Adrenal gland (tissue), 5 donors: Measurements from ENCODE around the gene GAK.

Experiments
- POLR2A ChIP-seq, 2 donors: fragments of 450-650 bp; IDR thresholded peaks; one replicate each; pipeline ENCODE4 v1.6.1; 2017; ENCODE audit warnings: antibody characterized with exemption in 2 of 2, mild to moderate bottlenecking in 2 of 2, moderate library complexity in 1 of 2
- TF ChIP-seq, protein P1 (sequence below), 6 experiments: fragments of 450-650 bp in 4 of 6; fragments of 200-600 bp in 2 of 6; sonication (generic) in 1 of 6; IDR thresholded peaks; 1 replicate in 5 of 6; 2 replicates in 1 of 6; pipeline versions ENCODE4 v1.5.1 to v1.8.0; 2016 to 2021; ENCODE audit warnings: antibody characterized with exemption in 6 of 6, mild to moderate bottlenecking in 2 of 6, moderate library complexity in 1 of 6
- donor health status: DM: no; HTN: no; CAD: no.

- no peak for TF ChIP-seq POLR2A (IDR thresholded peaks at IDR 0.05)
- TF ChIP-seq, protein P1, sequence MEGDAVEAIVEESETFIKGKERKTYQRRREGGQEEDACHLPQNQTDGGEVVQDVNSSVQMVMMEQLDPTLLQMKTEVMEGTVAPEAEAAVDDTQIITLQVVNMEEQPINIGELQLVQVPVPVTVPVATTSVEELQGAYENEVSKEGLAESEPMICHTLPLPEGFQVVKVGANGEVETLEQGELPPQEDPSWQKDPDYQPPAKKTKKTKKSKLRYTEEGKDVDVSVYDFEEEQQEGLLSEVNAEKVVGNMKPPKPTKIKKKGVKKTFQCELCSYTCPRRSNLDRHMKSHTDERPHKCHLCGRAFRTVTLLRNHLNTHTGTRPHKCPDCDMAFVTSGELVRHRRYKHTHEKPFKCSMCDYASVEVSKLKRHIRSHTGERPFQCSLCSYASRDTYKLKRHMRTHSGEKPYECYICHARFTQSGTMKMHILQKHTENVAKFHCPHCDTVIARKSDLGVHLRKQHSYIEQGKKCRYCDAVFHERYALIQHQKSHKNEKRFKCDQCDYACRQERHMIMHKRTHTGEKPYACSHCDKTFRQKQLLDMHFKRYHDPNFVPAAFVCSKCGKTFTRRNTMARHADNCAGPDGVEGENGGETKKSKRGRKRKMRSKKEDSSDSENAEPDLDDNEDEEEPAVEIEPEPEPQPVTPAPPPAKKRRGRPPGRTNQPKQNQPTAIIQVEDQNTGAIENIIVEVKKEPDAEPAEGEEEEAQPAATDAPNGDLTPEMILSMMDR (IDR thresholded peaks at IDR 0.05) = no peak
Measured at GRCh38 chr4:925171-925570, 6.9 kb downstream of the GAK start.
